ENCODE data around the gene TRIM15. TPM values are rescaled to one million over a fixed set of nuclear protein-coding genes. Genes with fewer than 3 reads are reported as not detected.

Gene TRIM15
- total and polyA plus RNA-seq, 10 of the 15 experiments (the other 5 are each of a cell fraction or from before 2014, with no cell fraction given), result 0.29 TPM; not detected in 9

- ATAC-seq (no peak), FAIRE-seq (no peak), DNase-seq (ENCODE audit: low read depth, low spot score) (no peak)
- H3K4me3 ChIP-seq, result no peak overlapping the region
- no TSS peak for BruUV-seq (replicated peaks)
- no peak overlapping the region for H3K9ac ChIP-seq (ENCODE audit: control insufficient read depth, insufficient read depth, low read length)
- 57% methylated on average over 10 of the region's 10 CpGs for WGBS (ENCODE audit: insufficient coverage, insufficient replicate concordance, low lambda C conversion rate, missing lambda C conversion rate)
- no peaks in the 10 kb centered on the region; the same call in 1 of the 2 replicates for H3K4me1 ChIP-seq (ENCODE audit: control insufficient read depth, insufficient read depth, low read length)
- no peak overlapping the region for H3K4me2 ChIP-seq (ENCODE audit: control insufficient read depth, insufficient read depth)
- no peaks in the 10 kb centered on the region for H3K9me3 ChIP-seq (replicated peaks; ENCODE audit: control insufficient read depth, insufficient read depth, low read length)
- peaks cover 0 to 1% of the 10 kb centered on the region in 2 experiments; a peak in 2 of 4 replicates for H3K27me3 ChIP-seq (replicated peaks in 1 of 2; ENCODE audit: control insufficient read depth in 2 of 2, insufficient read depth in 2 of 2, low read length in 1 of 2)
- H3K27ac ChIP-seq (ENCODE audit: control insufficient read depth, insufficient read depth), result no peak overlapping the region
- H3K36me3 ChIP-seq (ENCODE audit: control insufficient read depth in 2 of 2, insufficient read depth in 2 of 2, low read length in 1 of 2), result no peaks in the 10 kb centered on the region
- CTCF ChIA-PET, result interaction anchor here (1.1 to 3.1 kb wide), 3 partner anchors 15 to 47 kb away, joined by 4 to 16 read pairs (median 4); no protein-coding TSS in a partner anchor
- SMC1A ChIA-PET (ENCODE audit: uncharacterized antibody, unreplicated experiment), result interaction anchor here (1.2 to 1.3 kb wide), 2 partner anchors 9 to 16 kb away, joined by 3 read pairs; no protein-coding TSS in a partner anchor
- no peaks in the 10 kb centered on the region for H4K20me1 ChIP-seq (ENCODE audit: control insufficient read depth, insufficient read depth)
- in situ Hi-C loops (cut with MboI) (no loop called here), intact Hi-C loops (cut with micrococcal nuclease; ENCODE audit: unreplicated experiment) (no loop called here)
- H3K79me2 ChIP-seq (ENCODE audit: control insufficient read depth, insufficient read depth, low read length), result no peaks in the 10 kb centered on the region
- RAD21 ChIA-PET (ENCODE audit: unreplicated experiment), result no interaction called here
- POLR2A ChIA-PET, result no interaction called here
- no peak overlapping the region for H2AFZ ChIP-seq (ENCODE audit: control insufficient read depth, low read depth, low read length)
- TF ChIP-seq PAX5 (IDR thresholded peaks at IDR 0.05; ENCODE audit: borderline replicate concordance, low read depth, low read length) (no peak), ZNF384 (IDR thresholded peaks at IDR 0.05; ENCODE audit: borderline replicate concordance, low read depth, low read length) (no peak), PAX8 (IDR thresholded peaks at IDR 0.05) (no peak), NBN (IDR thresholded peaks at IDR 0.05) (no peak), ZNF592 (IDR thresholded peaks at IDR 0.05) (no peak), HDAC6 (IDR thresholded peaks at IDR 0.05; ENCODE audit: unreplicated experiment) (no peak), ZNF622 (IDR thresholded peaks at IDR 0.05) (no peak), SP1 (IDR thresholded peaks at IDR 0.05; ENCODE audit: low read depth, low read length) (no peak), BCL3 (IDR thresholded peaks at IDR 0.05; ENCODE audit: borderline replicate concordance, insufficient read depth, low read depth, low read length, poor library complexity, severe bottlenecking) (no peak), ZZZ3 (IDR thresholded peaks at IDR 0.05; ENCODE audit: control insufficient read depth, insufficient read length, low read depth) (no peak), STAT3 (IDR thresholded peaks at IDR 0.05; ENCODE audit: low read depth, low read length) (no peak), NFXL1 (IDR thresholded peaks at IDR 0.05; ENCODE audit: borderline replicate concordance) (no peak), CHD1 (IDR thresholded peaks at IDR 0.05; ENCODE audit: low read depth, low read length) (no peak), MXI1 (IDR thresholded peaks at IDR 0.05; ENCODE audit: low read depth, low read length) (no peak), JUNB (IDR thresholded peaks at IDR 0.05) (no peak), E4F1 (IDR thresholded peaks at IDR 0.05; ENCODE audit: borderline replicate concordance, partially characterized antibody) (no peak)
These were observed 12.5 kb upstream of the TRIM15 start for GRCh38 chr6:30150671-30151395.

Data from GM12878 (cell line).